IgD-negative memory B cell (primary cell): ENCODE data around the gene FNBP1L. TPM values are rescaled to one million over a fixed set of nuclear protein-coding genes. Genes with fewer than 3 reads are reported as not detected.
"Not testable (repeated sequence)": the region's sequence is repeated elsewhere in the genome, so short reads cannot be mapped to it uniquely, and the experiment has no call there.

ENCODE experiments used
- H3K27ac Mint-ChIP-seq, 3 donors: one replicate each; pipeline ENCODE4 v1.8.0; 2020 to 2022; ENCODE audit warnings: mild to moderate bottlenecking in 3 of 3, mixed read lengths in 3 of 3, moderate library complexity in 1 of 3
- H3K27me3 Mint-ChIP-seq: one replicate; pipeline ENCODE4 v1.8.0; 2021; ENCODE audit warnings: mixed read lengths
- H3K36me3 Mint-ChIP-seq: one replicate; pipeline ENCODE4 v1.8.0; 2020; ENCODE audit warnings: mild to moderate bottlenecking, mixed read lengths
- H3K4me1 Mint-ChIP-seq, 3 donors: one replicate each; pipeline ENCODE4 v1.8.0; 2020 to 2022; ENCODE audit warnings: mixed read lengths in 3 of 3, mild to moderate bottlenecking in 1 of 3
- H3K4me3 Mint-ChIP-seq, 4 donors: one replicate each; pipeline ENCODE4 v1.8.0; 2020 to 2022; ENCODE audit warnings: mild to moderate bottlenecking in 4 of 4, mixed read lengths in 4 of 4, moderate library complexity in 3 of 4
- H3K9me3 Mint-ChIP-seq, 3 donors: one replicate each; pipeline ENCODE4 v1.8.0; 2020 to 2021; ENCODE audit warnings: mixed read lengths in 3 of 3, mild to moderate bottlenecking in 1 of 3
- polyA plus RNA-seq: library from polyadenylated mRNA; unstranded; fragments of 300-500 nt; fragmentation: Illumina TruSeq; gene quantifications from one replicate; pipeline ENCODE4 v1.2.3, GENCODE V29; 2021

The FNBP1L gene
- polyA plus RNA-seq, 1 donor from 2014 or later, result 1.5 TPM

DNA sequence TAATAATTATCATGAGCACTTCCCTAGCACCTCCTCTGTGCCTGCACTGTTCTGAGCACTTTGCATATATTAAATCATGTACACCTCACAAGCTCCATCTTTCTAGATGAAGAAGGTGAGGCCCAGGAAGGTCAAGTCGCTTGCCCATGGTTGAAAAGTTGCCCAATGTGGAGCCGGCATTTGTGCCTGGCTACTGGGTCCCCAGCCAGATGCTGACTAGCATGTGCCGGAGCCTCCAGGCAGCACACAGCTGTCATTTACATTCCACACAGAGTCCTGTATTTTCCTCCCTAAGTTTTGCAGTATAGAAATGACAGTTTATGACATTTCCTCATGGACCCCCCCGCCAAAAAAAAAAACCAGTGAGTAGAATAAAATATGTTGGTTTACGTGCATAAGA lies 139.4 kb downstream of the FNBP1L start:
- Mint-ChIP-seq H3K4me3 (no peak overlapping the region), H3K4me1 (peaks cover 6 to 7% (median 6%) of the 10 kb centered on the region in 3 donors), H3K9me3 (no peaks in the 10 kb centered on the region), H3K27ac (no peak overlapping the region), H3K36me3 (peaks cover 13% of the 10 kb centered on the region), H3K27me3 (no peaks in the 10 kb centered on the region)

GRCh38 chr1:93588206-93588605 lies 140.3 kb downstream of the FNBP1L start:
- Mint-ChIP-seq H3K4me3 (no peak overlapping the region), H3K4me1 (peaks cover 6 to 7% (median 7%) of the 10 kb centered on the region in 3 donors), H3K36me3 (peaks cover 10% of the 10 kb centered on the region), H3K9me3 (no peaks in the 10 kb centered on the region), H3K27me3 (no peaks in the 10 kb centered on the region), H3K27ac (no peak overlapping the region)

DNA sequence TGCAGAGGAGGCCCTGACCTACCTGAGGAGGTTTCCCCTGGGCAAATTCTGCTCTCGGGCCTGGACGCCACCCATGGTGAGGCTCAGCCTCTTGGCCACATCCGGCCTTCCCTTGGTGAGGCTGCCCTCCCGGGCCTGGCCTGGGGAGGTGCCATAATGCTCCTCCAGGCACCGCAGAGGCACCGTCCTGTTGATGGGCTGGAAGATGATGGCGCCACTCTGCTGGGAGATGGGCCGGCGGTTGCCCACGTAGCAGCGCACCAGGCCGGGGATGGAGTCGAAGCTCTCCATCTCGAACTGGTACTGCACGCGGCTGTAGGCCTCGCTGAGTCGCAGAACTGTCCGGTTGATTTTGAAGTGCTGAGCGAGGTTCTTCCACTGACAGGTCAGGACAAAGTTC lies 141.0 kb downstream of the FNBP1L start:
- Mint-ChIP-seq H3K27ac (no peak overlapping the region), H3K36me3 (peaks cover 10% of the 10 kb centered on the region), H3K27me3 (no peaks in the 10 kb centered on the region), H3K4me3 (no peak overlapping the region), H3K4me1 (peaks cover 6 to 9% (median 7%) of the 10 kb centered on the region in 3 donors), H3K9me3 (no peaks in the 10 kb centered on the region)

DNA sequence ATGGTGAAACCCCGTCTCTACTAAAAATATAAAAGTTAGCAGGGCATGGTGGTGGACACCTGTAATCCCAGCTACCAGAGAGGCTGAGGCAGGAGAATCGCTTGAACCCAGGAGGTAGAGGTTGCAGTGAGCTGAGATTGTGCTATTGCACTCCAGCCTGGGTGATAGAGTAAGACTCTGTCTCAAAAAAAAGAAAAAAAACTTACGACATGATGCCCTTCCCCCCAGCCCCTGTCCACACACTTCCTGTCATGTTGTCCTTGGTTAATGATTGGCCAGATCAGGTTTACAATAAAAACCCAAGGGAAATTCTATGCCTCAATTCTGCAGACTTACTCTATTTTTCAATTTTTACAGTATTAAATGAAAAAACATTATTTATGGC lies 143.4 kb downstream of the FNBP1L start:
- not testable (repeated sequence) for H3K4me1 Mint-ChIP-seq, H3K27me3 Mint-ChIP-seq, H3K9me3 Mint-ChIP-seq, H3K36me3 Mint-ChIP-seq
- Mint-ChIP-seq H3K27ac (peak overlapping the region in 1 of 3 donors; percentile 51), H3K4me3 (peak overlapping the region in 2 of 4 donors; percentile 18 to 86)

DNA sequence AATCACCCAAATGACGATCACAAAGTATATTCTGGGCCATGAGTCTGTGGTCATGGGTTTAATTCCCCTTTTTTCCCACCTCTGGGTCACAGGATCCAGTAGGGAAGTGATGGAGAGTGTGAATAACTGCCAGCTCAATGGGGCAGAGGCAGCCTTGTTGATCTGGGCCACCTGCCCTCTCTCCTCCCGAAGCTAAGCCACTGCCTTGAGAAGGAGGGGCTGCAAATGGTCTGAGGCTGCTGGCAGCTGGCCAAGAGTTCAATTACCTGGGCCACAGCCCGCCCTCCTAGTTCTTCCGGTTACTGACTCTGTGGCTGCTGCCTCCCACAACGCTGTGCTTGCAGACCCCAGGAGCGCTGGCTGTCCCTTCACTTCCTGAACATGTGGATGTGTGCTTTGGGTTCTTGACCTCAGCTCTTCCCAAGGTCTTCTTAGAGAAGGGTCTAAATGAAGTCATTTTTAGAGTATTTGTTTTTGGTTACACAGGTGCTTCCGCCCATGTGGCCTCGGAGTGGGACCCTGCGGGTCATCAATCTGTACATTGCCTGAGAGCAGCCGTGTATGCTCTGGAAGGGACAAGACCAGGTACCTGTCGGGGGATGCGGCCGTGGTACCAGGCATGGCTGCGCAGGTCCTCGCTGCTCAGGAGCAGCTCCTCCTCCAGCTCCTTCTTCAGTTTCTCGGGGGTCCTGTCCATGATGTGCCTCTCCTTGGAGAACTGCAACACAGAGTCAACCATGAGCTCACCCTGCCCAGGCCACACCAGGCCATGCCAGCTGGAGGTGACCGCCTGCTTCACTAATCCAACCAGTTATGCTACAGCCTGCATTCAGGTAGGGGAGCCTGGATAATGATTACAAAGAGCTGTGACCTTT lies 144.0 kb downstream of the FNBP1L start:
- Mint-ChIP-seq H3K27me3 (no peaks in the 10 kb centered on the region), H3K4me1 (peaks cover 6 to 9% (median 7%) of the 10 kb centered on the region in 3 donors), H3K36me3 (peaks cover 9% of the 10 kb centered on the region), H3K9me3 (no peaks in the 10 kb centered on the region), H3K4me3 (peak overlapping the region in 2 of 4 donors; percentile 86 to 89), H3K27ac (peak overlapping the region in 2 of 3 donors; percentile 26 to 51)

GRCh38 chr1:93592551-93592949 lies 144.6 kb downstream of the FNBP1L start:
- no peak overlapping the region for H3K4me3 Mint-ChIP-seq
- no peaks in the 10 kb centered on the region for H3K27me3 Mint-ChIP-seq
- H3K36me3 Mint-ChIP-seq, result peaks cover 9% of the 10 kb centered on the region
- peak overlapping the region in 2 of 3 donors; percentile 26 to 51 for H3K27ac Mint-ChIP-seq
- peaks cover 6 to 11% (median 7%) of the 10 kb centered on the region in 3 donors for H3K4me1 Mint-ChIP-seq
- no peaks in the 10 kb centered on the region for H3K9me3 Mint-ChIP-seq

DNA sequence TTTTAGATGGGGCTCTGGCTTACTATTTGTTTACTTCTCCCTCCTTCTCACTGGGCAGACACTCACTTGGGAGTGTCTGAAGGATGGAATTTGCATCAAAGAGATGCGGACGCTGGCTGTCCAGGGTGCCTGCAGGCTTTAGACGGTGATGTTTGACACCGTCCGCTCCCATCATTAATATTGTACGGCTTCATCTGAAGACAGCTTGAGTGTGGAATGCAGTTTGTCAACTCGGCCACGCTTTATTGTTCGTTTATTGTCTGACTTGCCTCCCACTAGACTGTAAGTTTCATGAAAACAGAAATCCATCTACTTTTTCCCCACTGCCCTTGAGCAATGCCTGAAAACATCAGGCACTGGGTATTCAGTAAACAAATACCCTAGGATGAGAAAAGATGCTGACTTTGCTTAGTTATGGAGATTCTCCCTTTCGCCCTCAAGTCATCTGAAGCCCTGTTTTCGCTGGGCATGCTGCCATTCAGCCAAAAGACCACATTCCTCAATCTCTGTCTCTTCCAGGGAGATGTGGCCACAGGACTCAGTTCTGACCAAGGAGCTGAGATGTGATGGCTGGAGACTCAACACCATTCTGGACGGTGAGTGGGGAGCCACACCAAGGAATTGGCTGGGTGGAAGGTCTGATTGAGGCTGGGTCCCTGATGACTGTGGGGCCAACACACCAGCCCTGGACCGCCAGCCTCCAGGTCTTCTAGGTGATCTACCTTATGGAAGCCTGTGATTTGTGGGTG lies 146.1 kb downstream of the FNBP1L start:
- peaks cover 6 to 11% (median 7%) of the 10 kb centered on the region in 3 donors for H3K4me1 Mint-ChIP-seq
- no peaks in the 10 kb centered on the region for H3K9me3 Mint-ChIP-seq
- H3K36me3 Mint-ChIP-seq, result peaks cover 3% of the 10 kb centered on the region
- H3K27me3 Mint-ChIP-seq, result no peaks in the 10 kb centered on the region
- H3K27ac Mint-ChIP-seq, result no peak overlapping the region
- H3K4me3 Mint-ChIP-seq, result no peak overlapping the region

DNA sequence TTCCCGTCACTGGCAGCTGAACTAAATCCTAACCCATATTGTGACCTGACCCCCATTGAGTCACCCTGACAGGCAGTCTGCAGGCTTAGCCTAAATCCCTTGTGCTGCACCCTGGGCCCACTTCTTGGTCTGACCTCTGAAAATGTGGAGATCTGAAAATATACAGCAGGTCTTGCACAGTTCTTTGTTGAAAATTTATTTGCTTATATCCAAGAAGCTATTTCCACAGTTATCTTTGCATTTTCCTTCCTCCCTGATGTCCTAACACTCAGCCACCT lies 146.6 kb downstream of the FNBP1L start:
- no peak overlapping the region for H3K4me3 Mint-ChIP-seq
- peaks cover 2% of the 10 kb centered on the region for H3K36me3 Mint-ChIP-seq
- no peaks in the 10 kb centered on the region for H3K27me3 Mint-ChIP-seq
- H3K4me1 Mint-ChIP-seq, result peaks cover 6 to 11% (median 7%) of the 10 kb centered on the region in 3 donors
- H3K9me3 Mint-ChIP-seq, result no peaks in the 10 kb centered on the region
- peak overlapping the region in 1 of 3 donors; percentile 78 for H3K27ac Mint-ChIP-seq

- H3K9me3 Mint-ChIP-seq, result no peaks in the 10 kb centered on the region
Observed at GRCh38 chr1:93595266-93595665, 147.3 kb downstream of the FNBP1L start.

DNA sequence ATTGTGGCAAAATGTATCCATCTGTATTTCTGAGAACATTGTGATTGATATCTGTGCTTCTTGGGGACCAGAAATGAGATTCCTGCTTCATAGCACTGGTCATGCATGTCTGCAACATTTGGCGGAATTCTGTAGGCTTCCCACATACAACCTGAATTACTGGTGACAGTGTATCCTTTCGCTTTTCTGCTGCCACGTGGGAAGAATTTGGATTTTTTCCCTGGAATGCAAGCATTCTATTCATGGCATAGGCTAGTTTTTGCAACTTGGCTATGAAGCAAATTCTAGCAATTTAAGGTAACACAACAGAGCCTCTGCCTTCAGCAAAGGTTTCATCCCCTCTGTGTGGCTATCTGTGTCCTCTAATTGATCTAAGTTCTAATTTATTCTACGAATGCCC lies 147.8 kb downstream of the FNBP1L start:
- H3K4me1 Mint-ChIP-seq, result peaks cover 6 to 11% (median 7%) of the 10 kb centered on the region in 3 donors
- H3K9me3 Mint-ChIP-seq, result no peaks in the 10 kb centered on the region
- H3K27me3 Mint-ChIP-seq, result no peaks in the 10 kb centered on the region
- no peak overlapping the region for H3K27ac Mint-ChIP-seq
- no peak overlapping the region for H3K4me3 Mint-ChIP-seq
- H3K36me3 Mint-ChIP-seq, result no peaks in the 10 kb centered on the region

More at GRCh38 chr1:93595266-93595665, 147.3 kb downstream of the FNBP1L start:
- H3K36me3 Mint-ChIP-seq, result no peaks in the 10 kb centered on the region
- H3K4me1 Mint-ChIP-seq, result peaks cover 6 to 11% (median 7%) of the 10 kb centered on the region in 3 donors
- H3K27ac Mint-ChIP-seq, result peak overlapping the region in 1 of 3 donors; percentile 78
- H3K27me3 Mint-ChIP-seq, result no peaks in the 10 kb centered on the region
- H3K4me3 Mint-ChIP-seq, result no peak overlapping the region

DNA sequence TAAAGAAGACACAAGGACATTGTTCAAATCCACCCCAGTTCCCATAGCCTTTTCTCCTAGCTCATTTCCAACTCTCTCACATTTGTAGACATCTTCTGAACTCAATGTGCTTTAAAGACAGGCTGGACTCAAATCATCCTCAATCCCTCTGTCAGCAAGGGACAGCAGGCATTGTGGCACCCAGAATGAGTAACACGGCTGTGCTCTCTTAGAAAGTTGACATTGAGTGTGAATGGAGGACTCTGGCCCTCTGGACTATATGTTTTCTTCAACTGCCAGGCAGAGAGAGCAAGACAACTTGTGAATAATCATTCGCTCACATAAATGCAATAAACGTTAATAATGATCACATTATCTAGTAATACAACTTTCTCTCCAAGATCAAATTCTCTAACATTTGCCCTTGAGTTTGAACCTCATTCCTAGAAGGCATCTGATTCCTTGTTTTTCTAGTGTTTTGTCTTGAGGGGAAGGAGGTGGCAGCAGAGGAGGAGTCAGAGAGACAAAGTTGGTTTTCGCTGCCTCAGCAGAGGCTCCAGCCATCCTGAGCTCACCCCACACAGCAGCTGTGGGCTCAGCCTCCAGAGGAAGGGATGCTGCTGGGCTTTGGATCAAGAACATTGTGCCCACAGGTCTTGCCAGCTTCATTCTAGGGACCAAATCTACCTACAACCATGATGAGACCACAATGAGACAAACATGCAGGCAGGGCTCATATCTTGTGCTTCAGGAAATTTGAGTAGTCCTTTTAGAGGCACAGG lies 148.6 kb downstream of the FNBP1L start:
- H3K27ac Mint-ChIP-seq, result no peak overlapping the region
- peaks cover 5 to 12% (median 6%) of the 10 kb centered on the region in 3 donors for H3K4me1 Mint-ChIP-seq
- no peaks in the 10 kb centered on the region for H3K27me3 Mint-ChIP-seq
- no peaks in the 10 kb centered on the region for H3K9me3 Mint-ChIP-seq
- H3K4me3 Mint-ChIP-seq, result no peak overlapping the region
- no peaks in the 10 kb centered on the region for H3K36me3 Mint-ChIP-seq

- H3K27me3 Mint-ChIP-seq, result no peaks in the 10 kb centered on the region
- no peak overlapping the region for H3K27ac Mint-ChIP-seq
- H3K9me3 Mint-ChIP-seq, result no peaks in the 10 kb centered on the region
- peaks cover 3% of the 10 kb centered on the region for H3K36me3 Mint-ChIP-seq
- peaks cover 0 to 6% (median 0%) of the 10 kb centered on the region in 3 donors for H3K4me1 Mint-ChIP-seq
- H3K4me3 Mint-ChIP-seq, result no peak overlapping the region
Observed at GRCh38 chr1:93597709-93598108, 149.8 kb downstream of the FNBP1L start.

- Mint-ChIP-seq H3K4me1 (peaks cover 0 to 6% (median 0%) of the 10 kb centered on the region in 3 donors), H3K9me3 (no peaks in the 10 kb centered on the region), H3K36me3 (peaks cover 5% of the 10 kb centered on the region), H3K4me3 (no peak overlapping the region), H3K27me3 (no peaks in the 10 kb centered on the region), H3K27ac (no peak overlapping the region)
Observed at GRCh38 chr1:93598396-93598795, 150.5 kb downstream of the FNBP1L start.

DNA sequence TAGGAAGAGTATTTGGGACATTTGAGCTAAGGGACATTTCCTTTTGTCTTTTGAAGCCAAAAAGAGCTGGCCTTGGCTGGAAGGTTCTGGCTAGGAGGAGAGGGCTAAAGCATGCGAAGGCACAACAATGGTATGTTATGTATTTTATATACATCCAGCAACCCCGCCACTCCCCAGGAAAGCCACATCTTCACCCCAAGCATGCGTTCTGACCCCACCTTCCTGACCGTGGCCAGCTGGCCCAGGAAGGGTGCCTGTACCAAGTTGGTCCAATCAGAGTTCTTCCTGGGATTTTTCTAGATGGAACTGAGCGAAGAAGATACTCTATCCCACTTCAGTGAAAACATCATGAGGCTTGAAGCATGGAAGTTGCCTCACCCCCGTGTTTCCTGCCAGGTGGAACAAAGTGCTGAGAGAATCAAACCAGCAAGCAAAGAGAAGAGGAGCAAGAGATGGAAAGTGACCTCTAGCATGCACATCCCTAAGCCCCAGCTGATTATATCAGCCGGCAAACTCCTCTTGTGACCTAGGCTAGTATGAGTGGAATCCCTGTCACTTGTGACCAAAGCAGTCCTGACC lies 151.0 kb downstream of the FNBP1L start:
- H3K27ac Mint-ChIP-seq, result no peak overlapping the region
- H3K4me3 Mint-ChIP-seq, result peak overlapping the region in 1 of 4 donors; percentile 10

More for the DNA sequence above, 151.0 kb downstream of the FNBP1L start:
- H3K27me3 Mint-ChIP-seq, result no peaks in the 10 kb centered on the region
- no peaks in the 10 kb centered on the region for H3K9me3 Mint-ChIP-seq
- H3K4me1 Mint-ChIP-seq, result peaks cover 0 to 3% (median under 1%) of the 10 kb centered on the region in 3 donors
- H3K36me3 Mint-ChIP-seq, result peaks cover 5% of the 10 kb centered on the region
